ENCODE data around the gene RAB2B. TPM values are rescaled to one million over a fixed set of nuclear protein-coding genes. Genes with fewer than 3 reads are reported as not detected.
A peak's percentile ranks its signal among the peaks of the same experiment; 100 is the strongest.

RAB2B gene
- total RNA-seq, 1 experiment from 2014 or later: 40.3 TPM

DNA sequence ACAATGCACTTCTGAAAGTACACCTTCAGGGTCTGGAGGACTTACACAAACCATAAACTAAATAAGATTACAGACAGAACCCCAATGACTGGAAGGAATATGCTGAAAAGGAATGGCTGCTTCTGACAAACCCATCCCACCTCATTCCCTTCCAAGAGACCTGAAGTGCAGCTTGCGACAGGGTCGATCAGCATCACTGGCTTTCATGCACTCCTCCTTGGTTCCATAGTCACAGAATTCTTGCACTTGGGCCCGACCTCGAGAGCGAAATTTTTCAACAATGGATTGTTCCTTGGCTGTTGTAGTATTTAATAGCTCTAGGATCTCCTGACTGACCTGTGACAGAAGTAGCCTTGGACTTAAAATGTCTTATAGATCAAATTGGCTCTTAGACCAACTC is 24.8 kb upstream of the RAB2B start:
- DNase-seq: no peak
- no peaks in the 10 kb centered on the region for H3K9me2 ChIP-seq (replicated peaks; ENCODE audit: insufficient read depth, low read length)
- H3K9me3 ChIP-seq (ENCODE audit: low read length): no peaks in the 10 kb centered on the region
- H3K4me1 ChIP-seq (ENCODE audit: low read length): peaks cover 4% of the 10 kb centered on the region
- H3K27me3 ChIP-seq (ENCODE audit: low read length): no peaks in the 10 kb centered on the region
- peaks cover 74% of the 10 kb centered on the region; the same call in 1 of the 2 replicates for H3K36me3 ChIP-seq (ENCODE audit: insufficient read depth, low read length)
- H2AFZ ChIP-seq (ENCODE audit: low read length): no peak overlapping the region
- H3K27ac ChIP-seq (ENCODE audit: low read length): no peak overlapping the region
- H3K4me2 ChIP-seq (ENCODE audit: low read depth, low read length, poor library complexity, severe bottlenecking): no peak overlapping the region
- no peak overlapping the region for H3K4me3 ChIP-seq (ENCODE audit: low read length)
- 0 out of 2 replicates have a peak, but pooled peaks cover 5% of the 10 kb centered on the region for H4K20me1 ChIP-seq (ENCODE audit: insufficient read depth, low read depth, low read length)
- peaks cover 32% of the 10 kb centered on the region for H3K79me2 ChIP-seq (ENCODE audit: low read length)
- H3K9ac ChIP-seq (ENCODE audit: low read length): no peak overlapping the region

DNA sequence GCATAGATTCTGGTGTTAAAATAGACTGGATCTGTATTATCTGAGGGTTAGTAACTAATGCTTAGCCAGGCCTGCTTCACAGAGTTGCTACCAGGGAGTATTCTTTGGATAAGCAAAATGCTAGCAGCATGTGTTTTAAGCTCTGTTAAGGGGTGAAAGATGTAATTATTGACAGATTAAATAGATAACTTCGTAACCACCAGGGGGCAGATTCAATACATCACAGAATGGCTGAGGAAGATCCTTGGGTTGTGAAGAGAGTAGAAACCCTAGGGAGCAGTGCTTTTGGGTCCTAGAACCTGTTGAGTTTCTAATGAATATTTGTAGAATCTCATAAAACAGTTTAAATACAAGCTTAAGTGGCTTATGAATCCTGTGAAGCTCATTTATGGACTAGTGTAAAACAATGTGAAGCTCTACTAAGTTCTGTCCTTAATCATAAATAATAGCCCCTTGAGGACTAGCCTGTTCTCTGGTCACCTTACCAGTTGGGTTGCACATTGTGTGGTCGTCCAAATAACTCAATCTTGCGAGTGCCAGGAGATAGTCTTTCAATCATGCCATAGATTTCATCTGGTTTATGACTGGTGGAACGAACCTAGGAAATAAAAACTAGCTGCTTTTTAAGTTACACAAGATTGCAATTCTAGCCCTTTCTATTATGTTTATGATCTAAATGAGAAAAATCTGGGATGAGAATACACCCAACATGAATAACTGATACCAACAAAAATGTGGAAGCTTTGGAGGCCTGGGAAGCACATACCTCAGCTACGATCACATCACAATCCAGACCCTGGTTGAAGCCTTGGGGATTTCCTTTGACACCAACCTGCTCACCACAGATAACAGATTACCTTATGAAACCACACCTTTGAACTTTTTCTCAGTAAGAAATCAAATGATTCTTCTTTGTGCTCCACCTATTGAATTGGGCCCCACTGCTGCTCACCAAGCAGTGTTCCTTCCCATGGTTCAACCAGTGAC is 22.1 kb upstream of the RAB2B start:
- Histone ChIP-seq H3K27ac (ENCODE audit: low read length) (no peak overlapping the region), H3K4me2 (ENCODE audit: low read depth, low read length, poor library complexity, severe bottlenecking) (no peak overlapping the region), H2AFZ (ENCODE audit: low read length) (no peak overlapping the region), H3K9me3 (ENCODE audit: low read length) (no peaks in the 10 kb centered on the region), H3K36me3 (ENCODE audit: insufficient read depth, low read length) (peaks cover 78% of the 10 kb centered on the region), H3K9ac (ENCODE audit: low read length) (no peak overlapping the region), H3K4me3 (ENCODE audit: low read length) (no peak overlapping the region), H3K4me1 (ENCODE audit: low read length) (peaks cover 4% of the 10 kb centered on the region), H4K20me1 (ENCODE audit: insufficient read depth, low read depth, low read length) (0 out of 2 replicates have a peak, but pooled peaks cover 4% of the 10 kb centered on the region), H3K79me2 (ENCODE audit: low read length) (peaks cover 8% of the 10 kb centered on the region), H3K9me2 (replicated peaks; ENCODE audit: insufficient read depth, low read length) (no peaks in the 10 kb centered on the region), H3K27me3 (ENCODE audit: low read length) (no peaks in the 10 kb centered on the region)
- peak; percentile 86 for DNase-seq

DNA sequence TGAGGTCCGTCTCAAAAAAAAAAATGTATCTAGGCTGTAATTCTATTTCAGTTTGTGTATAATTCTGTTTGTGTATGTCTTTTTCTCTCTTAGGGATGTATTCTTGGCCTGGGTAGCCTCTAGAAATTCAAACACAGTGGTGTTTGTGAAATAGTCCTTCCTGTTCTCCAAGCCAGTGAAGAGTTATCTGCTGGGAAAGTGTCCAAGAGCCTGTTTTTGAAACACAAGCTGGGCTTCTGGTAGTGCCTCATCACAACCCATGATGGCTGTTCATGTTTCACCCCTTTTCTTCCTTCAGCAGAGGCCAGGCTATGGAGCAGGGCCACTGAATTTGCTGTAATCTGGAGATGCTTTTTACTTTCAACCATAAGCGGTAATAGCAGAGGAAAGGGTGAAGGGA is 19.7 kb upstream of the RAB2B start:
- Histone ChIP-seq H3K9me2 (replicated peaks; ENCODE audit: insufficient read depth, low read length) (no peaks in the 10 kb centered on the region), H3K36me3 (ENCODE audit: insufficient read depth, low read length) (peaks cover 70% of the 10 kb centered on the region), H3K9me3 (ENCODE audit: low read length) (no peaks in the 10 kb centered on the region), H3K27me3 (ENCODE audit: low read length) (no peaks in the 10 kb centered on the region), H3K4me1 (ENCODE audit: low read length) (peaks cover 4% of the 10 kb centered on the region), H3K9ac (ENCODE audit: low read length) (no peak overlapping the region), H3K4me2 (ENCODE audit: low read depth, low read length, poor library complexity, severe bottlenecking) (no peak overlapping the region), H3K4me3 (ENCODE audit: low read length) (no peak overlapping the region), H3K27ac (ENCODE audit: low read length) (no peak overlapping the region), H4K20me1 (ENCODE audit: insufficient read depth, low read depth, low read length) (0 out of 2 replicates have a peak, but pooled peaks cover under 1% of the 10 kb centered on the region), H2AFZ (ENCODE audit: low read length) (no peak overlapping the region), H3K79me2 (ENCODE audit: low read length) (peaks cover 3% of the 10 kb centered on the region; the same call in 1 of the 2 replicates)
- DNase-seq: no peak

DNA sequence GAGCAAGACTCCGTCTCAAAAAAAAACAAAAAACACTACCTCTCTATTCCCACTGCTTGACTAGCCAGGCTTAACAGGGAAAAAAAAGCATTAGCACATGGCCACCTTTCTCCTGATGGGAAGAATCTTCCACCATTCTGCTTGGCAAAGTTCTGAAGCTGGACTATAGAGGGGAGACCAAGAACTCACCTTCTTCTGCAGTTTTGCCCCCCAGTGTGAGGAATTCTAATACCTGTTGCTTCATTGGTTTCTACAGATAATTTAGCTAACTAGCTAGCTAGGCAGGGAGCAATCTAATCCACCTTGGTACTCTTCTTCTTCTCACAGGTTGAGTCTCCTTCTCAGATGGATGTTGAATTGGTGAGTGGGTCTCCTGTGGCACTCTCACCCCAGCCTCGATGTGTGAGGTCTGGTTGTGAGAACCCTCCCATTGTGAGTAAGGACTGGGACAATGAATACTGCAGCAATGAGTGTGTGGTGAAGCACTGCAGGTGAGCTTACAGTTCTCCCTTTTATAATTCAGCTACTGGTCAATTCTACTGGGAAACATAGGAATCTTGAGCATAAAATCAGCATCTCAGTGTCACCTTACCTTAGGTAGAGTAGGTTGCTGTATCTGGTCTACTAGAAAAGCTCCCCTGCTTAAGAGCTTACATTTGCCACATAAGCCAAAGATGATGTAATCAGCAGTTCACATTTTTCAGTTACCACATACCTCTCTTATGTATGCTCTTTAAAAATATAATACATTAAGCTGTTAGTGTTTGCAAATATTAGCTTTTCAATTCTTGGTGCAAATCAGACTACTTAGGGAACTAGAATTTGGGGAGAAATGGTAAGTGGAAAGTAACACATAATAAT is 18.4 kb upstream of the RAB2B start:
- Histone ChIP-seq H3K27ac (ENCODE audit: low read length) (no peak overlapping the region), H2AFZ (ENCODE audit: low read length) (no peak overlapping the region), H3K4me3 (ENCODE audit: low read length) (no peak overlapping the region), H3K9me3 (ENCODE audit: low read length) (no peaks in the 10 kb centered on the region), H4K20me1 (ENCODE audit: insufficient read depth, low read depth, low read length) (no peaks in the 10 kb centered on the region), H3K36me3 (ENCODE audit: insufficient read depth, low read length) (peaks cover 68% of the 10 kb centered on the region), H3K4me1 (ENCODE audit: low read length) (peaks cover 4% of the 10 kb centered on the region), H3K27me3 (ENCODE audit: low read length) (no peaks in the 10 kb centered on the region), H3K9me2 (replicated peaks; ENCODE audit: insufficient read depth, low read length) (no peaks in the 10 kb centered on the region), H3K79me2 (ENCODE audit: low read length) (no peaks in the 10 kb centered on the region), H3K9ac (ENCODE audit: low read length) (no peak overlapping the region), H3K4me2 (ENCODE audit: low read depth, low read length, poor library complexity, severe bottlenecking) (no peak overlapping the region)
- peak; percentile 40 for DNase-seq

DNA sequence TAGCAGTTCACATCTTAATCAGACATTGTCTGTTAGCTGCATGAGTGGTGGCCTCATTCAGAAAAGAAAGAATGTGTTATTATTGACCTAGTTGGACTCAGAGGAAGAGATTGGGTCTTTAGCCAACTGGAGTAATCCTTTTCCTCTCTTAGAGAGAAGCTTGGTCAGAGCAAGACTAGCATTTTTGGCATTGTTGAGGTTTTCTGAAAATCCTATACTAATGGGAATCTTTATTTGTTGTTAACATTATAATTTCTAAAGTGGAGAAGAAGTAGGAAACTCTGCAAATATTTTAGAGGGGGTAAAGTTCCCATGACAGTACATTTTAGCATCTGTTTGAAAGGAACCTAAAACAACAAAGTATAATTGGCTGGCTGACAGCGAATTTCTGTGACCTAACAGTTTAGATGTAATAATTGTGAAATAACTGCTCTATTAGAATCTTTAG is 9.9 kb upstream of the RAB2B start:
- H3K79me2 ChIP-seq (ENCODE audit: low read length): peaks cover 38% of the 10 kb centered on the region
- no peak for DNase-seq
- H3K4me1 ChIP-seq (ENCODE audit: low read length): no peaks in the 10 kb centered on the region
- no peaks in the 10 kb centered on the region for H3K27me3 ChIP-seq (ENCODE audit: low read length)
- no peaks in the 10 kb centered on the region for H3K9me3 ChIP-seq (ENCODE audit: low read length)
- no peak overlapping the region for H3K4me3 ChIP-seq (ENCODE audit: low read length)
- H4K20me1 ChIP-seq (ENCODE audit: insufficient read depth, low read depth, low read length): no peaks in the 10 kb centered on the region
- no peaks in the 10 kb centered on the region for H3K9me2 ChIP-seq (replicated peaks; ENCODE audit: insufficient read depth, low read length)
- H3K27ac ChIP-seq (ENCODE audit: low read length): no peak overlapping the region
- H3K36me3 ChIP-seq (ENCODE audit: insufficient read depth, low read length): peaks cover 34% of the 10 kb centered on the region; the same call in 1 of the 2 replicates
- H2AFZ ChIP-seq (ENCODE audit: low read length): no peak overlapping the region
- H3K4me2 ChIP-seq (ENCODE audit: low read depth, low read length, poor library complexity, severe bottlenecking): no peak overlapping the region
- no peak overlapping the region for H3K9ac ChIP-seq (ENCODE audit: low read length)

DNA sequence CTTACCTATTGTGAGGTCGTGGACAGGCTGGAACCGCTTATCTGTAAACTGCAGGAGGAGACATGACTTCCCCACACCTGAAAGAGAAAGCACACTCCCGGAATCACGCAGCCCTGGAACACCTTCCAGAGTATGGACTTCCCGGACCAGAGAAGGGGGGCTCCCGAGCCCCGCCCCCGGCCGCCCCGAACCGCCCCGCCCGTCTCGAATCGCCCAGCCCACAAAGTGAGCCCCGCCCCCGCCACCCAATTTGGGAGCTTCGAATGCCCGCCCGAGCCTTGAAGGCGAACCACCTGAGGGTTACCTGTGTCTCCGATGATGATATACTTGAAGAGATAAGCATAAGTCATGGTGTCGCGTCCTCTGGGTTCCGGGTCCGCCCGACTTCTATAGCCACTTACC is 235 bp downstream of the RAB2B start:
- Histone ChIP-seq H3K27me3 (ENCODE audit: low read length) (no peaks in the 10 kb centered on the region), H3K9ac (ENCODE audit: low read length) (peak overlapping the region; percentile 77), H3K4me1 (ENCODE audit: low read length) (peaks cover 23% of the 10 kb centered on the region), H2AFZ (ENCODE audit: low read length) (peak overlapping the region; percentile 45), H4K20me1 (ENCODE audit: insufficient read depth, low read depth, low read length) (peaks cover 16% of the 10 kb centered on the region; the same call in 1 of the 2 replicates), H3K4me2 (ENCODE audit: low read depth, low read length, poor library complexity, severe bottlenecking) (peak overlapping the region; percentile 93), H3K27ac (ENCODE audit: low read length) (peak overlapping the region; percentile 13; the same call in 1 of the 2 replicates), H3K9me2 (replicated peaks; ENCODE audit: insufficient read depth, low read length) (no peaks in the 10 kb centered on the region), H3K9me3 (ENCODE audit: low read length) (no peaks in the 10 kb centered on the region), H3K4me3 (ENCODE audit: low read length) (peak overlapping the region; percentile 98), H3K79me2 (ENCODE audit: low read length) (peaks cover 75% of the 10 kb centered on the region), H3K36me3 (ENCODE audit: insufficient read depth, low read length) (peaks cover 9% of the 10 kb centered on the region; the same call in 1 of the 2 replicates)
- DNase-seq: no peak

DNA sequence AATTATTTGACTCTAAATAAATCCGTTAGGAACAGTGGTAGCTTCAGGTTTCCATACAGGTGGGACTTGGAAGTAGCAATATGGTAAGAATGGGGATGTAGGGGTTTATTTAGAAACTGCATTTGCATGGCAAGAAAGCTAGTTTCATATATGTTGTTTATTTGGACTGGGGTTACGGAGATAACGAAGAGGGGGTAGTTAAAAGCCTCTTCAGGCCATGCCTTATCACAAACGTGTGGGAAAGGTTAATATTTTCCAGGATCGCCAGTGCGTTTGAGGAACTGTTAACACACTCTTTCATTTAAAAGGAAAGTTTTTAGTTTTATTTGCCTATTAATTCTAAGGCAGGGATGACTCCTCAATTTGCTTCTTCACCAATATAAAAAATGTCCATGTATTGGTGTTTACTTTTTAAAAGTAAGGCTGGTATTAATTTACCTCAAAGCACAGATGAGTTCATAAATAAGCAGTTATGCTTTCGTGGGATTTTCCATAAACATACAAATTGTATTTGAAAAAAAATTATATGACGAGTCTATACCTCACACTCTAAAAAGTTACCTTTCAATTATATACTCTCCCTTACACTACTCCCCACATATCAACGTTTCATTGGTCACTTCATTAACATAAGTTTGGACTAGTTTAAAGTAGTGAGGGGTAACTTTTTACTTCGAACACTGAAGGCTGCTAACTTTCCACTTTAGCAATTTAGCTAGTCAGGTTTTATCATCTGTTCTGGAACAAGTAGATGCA is 814 bp downstream of the RAB2B start:
- peak overlapping the region; percentile 13; the same call in 1 of the 2 replicates for H3K27ac ChIP-seq (ENCODE audit: low read length)
- no peaks in the 10 kb centered on the region for H3K27me3 ChIP-seq (ENCODE audit: low read length)
- H2AFZ ChIP-seq (ENCODE audit: low read length): peak overlapping the region; percentile 45
- peak overlapping the region; percentile 77 for H3K9ac ChIP-seq (ENCODE audit: low read length)
- H4K20me1 ChIP-seq (ENCODE audit: insufficient read depth, low read depth, low read length): peaks cover 16% of the 10 kb centered on the region; the same call in 1 of the 2 replicates
- H3K4me3 ChIP-seq (ENCODE audit: low read length): peak overlapping the region; percentile 98
- peaks cover 69% of the 10 kb centered on the region for H3K79me2 ChIP-seq (ENCODE audit: low read length)
- DNase-seq: no peak
- H3K9me2 ChIP-seq (replicated peaks; ENCODE audit: insufficient read depth, low read length): no peaks in the 10 kb centered on the region
- no peaks in the 10 kb centered on the region for H3K9me3 ChIP-seq (ENCODE audit: low read length)
- peak overlapping the region; percentile 93 for H3K4me2 ChIP-seq (ENCODE audit: low read depth, low read length, poor library complexity, severe bottlenecking)
- H3K36me3 ChIP-seq (ENCODE audit: insufficient read depth, low read length): peaks cover 9% of the 10 kb centered on the region; the same call in 1 of the 2 replicates
- H3K4me1 ChIP-seq (ENCODE audit: low read length): peaks cover 23% of the 10 kb centered on the region

Data from Karpas-422 (cell line).